Hepatocyte (in vitro differentiated cells): ENCODE measurements around the gene CDKN1A.

Experiments used
- EZH2 ChIP-seq: fragments of 200-600 bp; sonication (generic); IDR thresholded peaks from 2 replicates; pipeline ENCODE4 v1.6.1; 2016; ENCODE audit warnings: antibody characterized with exemption, mild to moderate bottlenecking, borderline replicate concordance
- TF ChIP-seq, protein P1 (sequence below): fragments of 200-600 bp; sonication (generic); IDR thresholded peaks from 2 replicates; pipeline ENCODE4 v1.5.1; 2016; ENCODE audit warnings: antibody characterized with exemption, mild to moderate bottlenecking; ENCODE audit not compliant: poor library complexity

DNA sequence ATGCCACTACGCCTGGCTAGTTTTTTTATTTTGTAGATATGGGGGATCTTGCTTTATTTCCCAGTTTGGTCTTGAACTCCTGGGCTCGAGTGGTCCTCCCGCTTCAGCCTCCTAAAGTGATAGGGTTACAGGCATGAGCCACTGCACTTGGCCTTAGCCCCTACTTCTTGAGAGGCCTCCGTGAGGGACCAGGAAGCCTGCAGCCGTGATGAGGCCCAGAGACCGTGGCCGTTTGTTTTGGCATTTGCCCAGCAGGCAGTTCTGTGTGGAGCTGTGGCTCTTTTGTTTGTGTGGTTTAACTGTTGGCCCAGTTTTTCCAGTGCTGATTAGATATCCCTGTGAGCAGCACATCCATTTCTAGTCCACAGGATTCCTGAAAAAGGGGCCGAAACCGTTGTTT lies 44.6 kb upstream of the CDKN1A start:
- TF ChIP-seq, protein P1, sequence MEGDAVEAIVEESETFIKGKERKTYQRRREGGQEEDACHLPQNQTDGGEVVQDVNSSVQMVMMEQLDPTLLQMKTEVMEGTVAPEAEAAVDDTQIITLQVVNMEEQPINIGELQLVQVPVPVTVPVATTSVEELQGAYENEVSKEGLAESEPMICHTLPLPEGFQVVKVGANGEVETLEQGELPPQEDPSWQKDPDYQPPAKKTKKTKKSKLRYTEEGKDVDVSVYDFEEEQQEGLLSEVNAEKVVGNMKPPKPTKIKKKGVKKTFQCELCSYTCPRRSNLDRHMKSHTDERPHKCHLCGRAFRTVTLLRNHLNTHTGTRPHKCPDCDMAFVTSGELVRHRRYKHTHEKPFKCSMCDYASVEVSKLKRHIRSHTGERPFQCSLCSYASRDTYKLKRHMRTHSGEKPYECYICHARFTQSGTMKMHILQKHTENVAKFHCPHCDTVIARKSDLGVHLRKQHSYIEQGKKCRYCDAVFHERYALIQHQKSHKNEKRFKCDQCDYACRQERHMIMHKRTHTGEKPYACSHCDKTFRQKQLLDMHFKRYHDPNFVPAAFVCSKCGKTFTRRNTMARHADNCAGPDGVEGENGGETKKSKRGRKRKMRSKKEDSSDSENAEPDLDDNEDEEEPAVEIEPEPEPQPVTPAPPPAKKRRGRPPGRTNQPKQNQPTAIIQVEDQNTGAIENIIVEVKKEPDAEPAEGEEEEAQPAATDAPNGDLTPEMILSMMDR: no peak
- no peak for TF ChIP-seq EZH2
